HCT116 (cell line): Measurements from ENCODE around the gene CDK18. TPM values are rescaled to one million over a fixed set of nuclear protein-coding genes. Genes with fewer than 3 reads are reported as not detected.

ENCODE experiments used
- ATAC-seq: fragments of 200-7000 bp; cut with Tn5 transposase; 2 replicates; pipeline ENCODE4 v1.9.1; 2020; ENCODE audit warnings: mild to moderate bottlenecking, moderate library complexity
- BruUV-seq: library from RNA; stranded (reverse); fragments of 400-500 nt; replicated peaks from 2 replicates; lab custom pipeline; 2021; lab: Mats Ljungman, UMichigan
- CTCF ChIA-PET: fragments of 300-600 bp; sonication (Branson Sonifier 250); formaldehyde crosslinking; loops from one replicate; lab custom pipeline; 2021; ENCODE audit warnings: antibody characterized with exemption; lab: Charles Lee
- POLR2A ChIA-PET: fragments of 300-600, 350-600 bp; sonication (Branson Sonifier 250); formaldehyde crosslinking; loops from one replicate; lab custom pipeline; 2021; ENCODE audit warnings: antibody characterized with exemption; lab: Charles Lee
- RAD21 ChIA-PET, 2 experiments: fragments of 300-600 bp; sonication (Branson Sonifier 250); formaldehyde crosslinking; loops; one replicate each; lab custom pipeline; 2023; ENCODE audit warnings: low total read pairs in 2 of 2; ENCODE audit not compliant: uncharacterized antibody in 2 of 2, unreplicated experiment in 2 of 2, low non-redundant PET in 1 of 2; lab: Charles Lee
- DNase-seq: peaks from one replicate; pipeline ENCODE4 v3.0.0-alpha.2; 2010; ENCODE audit warnings: low read depth, low spot score
- H2AFZ ChIP-seq: fragments of 200-600 bp; shearing (Covaris generic), sonication (generic); 2 replicates; pipeline ENCODE4 v1.6.1; 2017; ENCODE audit warnings: low read depth, mixed run types, mixed read lengths, antibody characterized with exemption, low read length; ENCODE audit not compliant: poor library complexity, severe bottlenecking
- H3K27ac ChIP-seq: 2 replicates; pipeline ENCODE4 v1.5.1; 2012; ENCODE audit warnings: low read depth, low read length
- H3K27me3 ChIP-seq: fragments of 200-600 bp; sonication (generic); 2 replicates; pipeline ENCODE4 v1.6.1; 2016; ENCODE audit warnings: mixed run types, low read length, mixed read lengths; ENCODE audit not compliant: insufficient read depth
- H3K36me3 ChIP-seq, 2 experiments: fragments of 200-500 bp in 1 of 2; fragments of 200-600 bp in 1 of 2; sonication (Bioruptor generic) in 1 of 2; sonication (generic) in 1 of 2; 2 replicates each; pipeline versions ENCODE4 v1.5.1 to v1.6.1; 2014 to 2016; ENCODE audit warnings: low read length in 2 of 2, inconsistent platforms in 1 of 2, mixed read lengths in 1 of 2, mixed run types in 1 of 2; ENCODE audit not compliant: insufficient read depth in 2 of 2, control insufficient read depth in 1 of 2
- H3K4me1 ChIP-seq, 2 experiments: fragments of 200-600 bp in 1 of 2; sonication (generic) in 1 of 2; 2 replicates each; pipeline versions ENCODE4 v1.5.1 to v1.6.1; 2012 to 2017; ENCODE audit warnings: low read length in 2 of 2, inconsistent platforms in 1 of 2, mild to moderate bottlenecking in 1 of 2, mixed read lengths in 1 of 2, mixed run types in 1 of 2, moderate library complexity in 1 of 2; ENCODE audit not compliant: insufficient read depth in 2 of 2, control insufficient read depth in 1 of 2
- H3K4me2 ChIP-seq: fragments of 200-600 bp; sonication (generic); 2 replicates; pipeline ENCODE4 v1.6.1; 2017; ENCODE audit warnings: mixed run types, low read length, mixed read lengths
- H3K4me3 ChIP-seq, 2 experiments: fragments of 200-600 bp in 1 of 2; sonication (generic) in 1 of 2; replicated peaks in 1 of 2; 2 replicates each; pipeline ENCODE4 v1.5.1; 2011 to 2016; ENCODE audit warnings: low read length in 2 of 2, control low read depth in 1 of 2, low read depth in 1 of 2, mild to moderate bottlenecking in 1 of 2, mixed read lengths in 1 of 2, mixed run types in 1 of 2
- H3K79me2 ChIP-seq: fragments of 200-600 bp; sonication (generic); 2 replicates; pipeline ENCODE4 v1.6.1; 2017; ENCODE audit warnings: mild to moderate bottlenecking, mixed run types, low read length, moderate library complexity, mixed read lengths; ENCODE audit not compliant: insufficient read depth
- H3K9ac ChIP-seq: fragments of 200-600 bp; sonication (generic); 2 replicates; pipeline ENCODE4 v1.6.1; 2016; ENCODE audit warnings: low read length, mixed read lengths
- H3K9me2 ChIP-seq: fragments of 200-600 bp; sonication (generic), shearing (Covaris generic); 2 replicates; pipeline ENCODE4 v1.6.1; 2017; ENCODE audit warnings: mixed run types, mild to moderate bottlenecking, moderate library complexity; ENCODE audit not compliant: insufficient read depth
- H3K9me3 ChIP-seq, 2 experiments: fragments of 200-500 bp in 1 of 2; fragments of 200-600 bp in 1 of 2; sonication (Bioruptor generic) in 1 of 2; sonication (generic) in 1 of 2; 2 replicates each; pipeline ENCODE4 v1.6.1; 2014 to 2017; ENCODE audit warnings: low read length in 2 of 2, mixed read lengths in 2 of 2, inconsistent platforms in 1 of 2, low read depth in 1 of 2, mild to moderate bottlenecking in 1 of 2, mixed run types in 1 of 2, moderate library complexity in 1 of 2; ENCODE audit not compliant: control insufficient read depth in 1 of 2, insufficient read depth in 1 of 2
- H4K20me1 ChIP-seq: fragments of 200-600 bp; sonication (generic), shearing (Covaris generic); 2 replicates; pipeline ENCODE4 v1.6.1; 2017; ENCODE audit warnings: mixed run types, mild to moderate bottlenecking, moderate library complexity; ENCODE audit not compliant: insufficient read depth
- CBX3 ChIP-seq: IDR thresholded peaks from 2 replicates; pipeline ENCODE4 v1.6.1; 2012; ENCODE audit warnings: low read depth
- EZH2phosphoT487 ChIP-seq: fragments of 200-600 bp; IDR thresholded peaks from 2 replicates; pipeline ENCODE4 v1.6.1; 2018; ENCODE audit warnings: antibody characterized with exemption, borderline replicate concordance
- SIN3A ChIP-seq: IDR thresholded peaks from 2 replicates; pipeline ENCODE4 v1.6.1; 2012; ENCODE audit warnings: low read depth
- SRF ChIP-seq: IDR thresholded peaks from 2 replicates; pipeline ENCODE4 v1.6.1; 2012; ENCODE audit warnings: low read depth
- TCF7L2 ChIP-seq: IDR thresholded peaks from 2 replicates; pipeline ENCODE4 v1.7.0; 2011; ENCODE audit warnings: borderline replicate concordance, inconsistent platforms; ENCODE audit not compliant: insufficient read depth, insufficient read length; ENCODE audit errors: extremely low read depth
- YY1 ChIP-seq: IDR thresholded peaks from 2 replicates; pipeline ENCODE4 v1.6.1; 2011; ENCODE audit warnings: low read length, low read depth, moderate library complexity, mild to moderate bottlenecking; ENCODE audit not compliant: insufficient replicate concordance; ENCODE audit errors: extremely low read depth
- ZFX ChIP-seq: fragments of 450-650 bp; IDR thresholded peaks from 2 replicates; pipeline ENCODE4 v1.6.1; 2017
- intact Hi-C: fragments of 100-400 bp; cut with micrococcal nuclease; formaldehyde crosslinking; loops from 2 replicates; pipeline ENCODE4 v1.10.0; 2022
- total RNA-seq: library from RNA; stranded (reverse); gene quantifications from one replicate; pipeline ENCODE4 v1.2.1, GENCODE V29; 2021; ENCODE audit not compliant: unreplicated experiment
- TF ChIP-seq, protein P1 (sequence below): IDR thresholded peaks from 2 replicates; pipeline ENCODE4 v1.6.1; 2011; ENCODE audit warnings: mild to moderate bottlenecking, low read length, moderate library complexity; ENCODE audit not compliant: insufficient replicate concordance; ENCODE audit errors: extremely low read depth
- TF ChIP-seq, protein P2 (sequence below): IDR thresholded peaks from 2 replicates; pipeline ENCODE4 v1.6.1; 2012
- TF ChIP-seq, protein P3 (sequence below), 3 experiments: fragments of 200-600 bp in 1 of 3; sonication (generic) in 1 of 3; IDR thresholded peaks in 2 of 3; conservative IDR thresholded peaks in 1 of 3; 2 replicates each; pipeline ENCODE4 v1.5.1; 2012 to 2017; ENCODE audit warnings: low read depth in 2 of 3, low read length in 2 of 3, antibody characterized with exemption in 1 of 3, borderline replicate concordance in 1 of 3, control low read depth in 1 of 3, mild to moderate bottlenecking in 1 of 3, mixed read lengths in 1 of 3, mixed run types in 1 of 3, moderate library complexity in 1 of 3; ENCODE audit not compliant: insufficient read depth in 1 of 3
- TF ChIP-seq, protein P4 (sequence below): IDR thresholded peaks from 2 replicates; pipeline ENCODE4 v1.6.1; 2012; ENCODE audit warnings: low read depth

The CDK18 gene
- total RNA-seq, 1 experiment from 2014 or later: 32.0 TPM

DNA sequence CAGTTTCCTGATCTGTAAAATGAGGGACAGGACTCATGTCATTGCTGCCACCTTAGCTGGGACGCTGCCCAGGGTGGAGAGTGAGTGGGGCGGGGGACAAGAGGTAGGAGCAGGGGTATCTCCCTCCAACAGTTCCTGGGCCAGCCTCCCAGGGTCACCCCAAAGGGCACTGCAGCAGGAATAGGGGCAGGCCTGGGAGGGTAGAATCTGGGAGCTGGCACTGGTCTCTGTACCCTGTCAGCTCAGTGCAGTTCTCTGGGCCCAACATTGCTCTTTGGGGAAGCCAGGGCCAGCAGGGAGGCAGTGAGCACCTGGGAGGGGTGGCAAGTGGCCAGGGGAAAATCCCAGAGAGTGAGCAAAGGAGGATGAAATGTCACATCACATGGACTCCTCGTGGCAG lies 71.5 kb downstream of the CDK18 start (continued):
- TF ChIP-seq, protein P1, sequence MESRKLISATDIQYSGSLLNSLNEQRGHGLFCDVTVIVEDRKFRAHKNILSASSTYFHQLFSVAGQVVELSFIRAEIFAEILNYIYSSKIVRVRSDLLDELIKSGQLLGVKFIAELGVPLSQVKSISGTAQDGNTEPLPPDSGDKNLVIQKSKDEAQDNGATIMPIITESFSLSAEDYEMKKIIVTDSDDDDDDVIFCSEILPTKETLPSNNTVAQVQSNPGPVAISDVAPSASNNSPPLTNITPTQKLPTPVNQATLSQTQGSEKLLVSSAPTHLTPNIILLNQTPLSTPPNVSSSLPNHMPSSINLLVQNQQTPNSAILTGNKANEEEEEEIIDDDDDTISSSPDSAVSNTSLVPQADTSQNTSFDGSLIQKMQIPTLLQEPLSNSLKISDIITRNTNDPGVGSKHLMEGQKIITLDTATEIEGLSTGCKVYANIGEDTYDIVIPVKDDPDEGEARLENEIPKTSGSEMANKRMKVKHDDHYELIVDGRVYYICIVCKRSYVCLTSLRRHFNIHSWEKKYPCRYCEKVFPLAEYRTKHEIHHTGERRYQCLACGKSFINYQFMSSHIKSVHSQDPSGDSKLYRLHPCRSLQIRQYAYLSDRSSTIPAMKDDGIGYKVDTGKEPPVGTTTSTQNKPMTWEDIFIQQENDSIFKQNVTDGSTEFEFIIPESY: no peak
- TF ChIP-seq SRF (no peak), ZFX (no peak)

DNA sequence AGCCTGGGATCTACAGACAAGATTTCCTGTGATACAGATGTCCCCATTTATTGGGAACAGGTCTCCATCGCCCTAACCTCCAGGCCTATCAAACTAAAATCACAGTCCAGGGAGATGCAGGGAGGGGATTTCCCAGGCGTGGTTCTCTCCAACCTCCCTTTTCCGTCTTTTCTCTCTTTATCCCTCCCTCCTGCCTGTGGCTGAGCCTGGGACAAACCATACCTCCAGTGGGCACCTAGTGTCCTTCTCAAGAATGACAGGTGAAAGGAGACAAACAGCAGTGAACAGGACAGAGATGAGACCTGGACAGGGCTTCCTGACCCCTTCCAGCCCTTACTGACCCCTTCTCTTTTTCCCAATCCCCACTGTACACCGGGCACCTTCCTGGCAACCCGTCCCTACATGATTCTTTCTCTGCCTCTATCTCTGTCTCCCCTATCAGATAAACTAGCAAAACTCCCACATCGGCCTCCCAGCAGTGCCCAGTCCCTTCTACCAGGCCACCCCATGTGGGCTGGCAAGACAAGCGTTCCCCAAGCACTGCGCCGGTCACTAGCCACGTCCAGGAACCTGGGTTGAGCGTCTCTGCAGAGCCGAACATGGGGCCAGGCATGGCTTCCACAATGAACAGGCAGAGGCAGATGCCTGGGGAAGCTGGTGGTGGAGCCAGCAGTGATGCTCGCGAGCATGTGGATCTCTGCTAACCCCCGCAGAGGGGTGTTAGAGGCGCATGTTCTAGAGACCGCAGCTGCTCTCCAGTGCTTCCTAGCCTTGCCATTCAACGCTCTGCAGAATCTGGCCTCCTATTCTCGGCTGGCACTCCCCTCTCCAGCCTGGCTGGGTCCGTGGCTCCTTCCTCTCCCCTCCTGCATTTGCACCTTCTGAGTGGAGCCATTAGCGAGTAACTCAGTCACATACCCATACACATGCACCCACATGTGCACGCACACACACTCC lies 72.6 kb downstream of the CDK18 start:
- H3K4me2 ChIP-seq: no peak overlapping the region
- H3K9me3 ChIP-seq: no peaks in the 10 kb centered on the region
- ChIA-PET RAD21 (no interaction called here), CTCF (no interaction called here)
- H3K27ac ChIP-seq: no peak overlapping the region
- intact Hi-C loops: no loop called here
- DNase-seq: no peak
- ATAC-seq: peak; percentile 64
- H3K27me3 ChIP-seq: peaks cover 11% of the 10 kb centered on the region; the same call in 1 of the 2 replicates
- H2AFZ ChIP-seq: no peak overlapping the region
- no peaks in the 10 kb centered on the region for H3K79me2 ChIP-seq
- no TSS peak for BruUV-seq
- H3K9ac ChIP-seq: no peak overlapping the region
- H4K20me1 ChIP-seq: no peaks in the 10 kb centered on the region
- H3K9me2 ChIP-seq: no peaks in the 10 kb centered on the region
- H3K4me3 ChIP-seq: no peak overlapping the region
- no peaks in the 10 kb centered on the region for H3K36me3 ChIP-seq
- TF ChIP-seq CBX3 (no peak), TCF7L2 (no peak), YY1 (no peak), ZFX (no peak), SIN3A (no peak), EZH2phosphoT487 (no peak)
- TF ChIP-seq, protein P2, sequence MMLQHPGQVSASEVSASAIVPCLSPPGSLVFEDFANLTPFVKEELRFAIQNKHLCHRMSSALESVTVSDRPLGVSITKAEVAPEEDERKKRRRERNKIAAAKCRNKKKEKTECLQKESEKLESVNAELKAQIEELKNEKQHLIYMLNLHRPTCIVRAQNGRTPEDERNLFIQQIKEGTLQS: no peak
- TF ChIP-seq, protein P3, sequence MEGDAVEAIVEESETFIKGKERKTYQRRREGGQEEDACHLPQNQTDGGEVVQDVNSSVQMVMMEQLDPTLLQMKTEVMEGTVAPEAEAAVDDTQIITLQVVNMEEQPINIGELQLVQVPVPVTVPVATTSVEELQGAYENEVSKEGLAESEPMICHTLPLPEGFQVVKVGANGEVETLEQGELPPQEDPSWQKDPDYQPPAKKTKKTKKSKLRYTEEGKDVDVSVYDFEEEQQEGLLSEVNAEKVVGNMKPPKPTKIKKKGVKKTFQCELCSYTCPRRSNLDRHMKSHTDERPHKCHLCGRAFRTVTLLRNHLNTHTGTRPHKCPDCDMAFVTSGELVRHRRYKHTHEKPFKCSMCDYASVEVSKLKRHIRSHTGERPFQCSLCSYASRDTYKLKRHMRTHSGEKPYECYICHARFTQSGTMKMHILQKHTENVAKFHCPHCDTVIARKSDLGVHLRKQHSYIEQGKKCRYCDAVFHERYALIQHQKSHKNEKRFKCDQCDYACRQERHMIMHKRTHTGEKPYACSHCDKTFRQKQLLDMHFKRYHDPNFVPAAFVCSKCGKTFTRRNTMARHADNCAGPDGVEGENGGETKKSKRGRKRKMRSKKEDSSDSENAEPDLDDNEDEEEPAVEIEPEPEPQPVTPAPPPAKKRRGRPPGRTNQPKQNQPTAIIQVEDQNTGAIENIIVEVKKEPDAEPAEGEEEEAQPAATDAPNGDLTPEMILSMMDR (IDR thresholded peaks at IDR 0.05 in 2 of 3, conservative IDR thresholded peaks at IDR 0.05 in 1 of 3; ENCODE audit: borderline replicate concordance in 1 of 3, insufficient read depth in 1 of 3, low read depth in 2 of 3, low read length in 2 of 3): no peak; a peak in 1 of 6 replicates
- TF ChIP-seq, protein P4, sequence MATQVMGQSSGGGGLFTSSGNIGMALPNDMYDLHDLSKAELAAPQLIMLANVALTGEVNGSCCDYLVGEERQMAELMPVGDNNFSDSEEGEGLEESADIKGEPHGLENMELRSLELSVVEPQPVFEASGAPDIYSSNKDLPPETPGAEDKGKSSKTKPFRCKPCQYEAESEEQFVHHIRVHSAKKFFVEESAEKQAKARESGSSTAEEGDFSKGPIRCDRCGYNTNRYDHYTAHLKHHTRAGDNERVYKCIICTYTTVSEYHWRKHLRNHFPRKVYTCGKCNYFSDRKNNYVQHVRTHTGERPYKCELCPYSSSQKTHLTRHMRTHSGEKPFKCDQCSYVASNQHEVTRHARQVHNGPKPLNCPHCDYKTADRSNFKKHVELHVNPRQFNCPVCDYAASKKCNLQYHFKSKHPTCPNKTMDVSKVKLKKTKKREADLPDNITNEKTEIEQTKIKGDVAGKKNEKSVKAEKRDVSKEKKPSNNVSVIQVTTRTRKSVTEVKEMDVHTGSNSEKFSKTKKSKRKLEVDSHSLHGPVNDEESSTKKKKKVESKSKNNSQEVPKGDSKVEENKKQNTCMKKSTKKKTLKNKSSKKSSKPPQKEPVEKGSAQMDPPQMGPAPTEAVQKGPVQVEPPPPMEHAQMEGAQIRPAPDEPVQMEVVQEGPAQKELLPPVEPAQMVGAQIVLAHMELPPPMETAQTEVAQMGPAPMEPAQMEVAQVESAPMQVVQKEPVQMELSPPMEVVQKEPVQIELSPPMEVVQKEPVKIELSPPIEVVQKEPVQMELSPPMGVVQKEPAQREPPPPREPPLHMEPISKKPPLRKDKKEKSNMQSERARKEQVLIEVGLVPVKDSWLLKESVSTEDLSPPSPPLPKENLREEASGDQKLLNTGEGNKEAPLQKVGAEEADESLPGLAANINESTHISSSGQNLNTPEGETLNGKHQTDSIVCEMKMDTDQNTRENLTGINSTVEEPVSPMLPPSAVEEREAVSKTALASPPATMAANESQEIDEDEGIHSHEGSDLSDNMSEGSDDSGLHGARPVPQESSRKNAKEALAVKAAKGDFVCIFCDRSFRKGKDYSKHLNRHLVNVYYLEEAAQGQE: no peak
- TF ChIP-seq, all 23 proteins: peak for 0
- H3K4me1 ChIP-seq: no peaks in the 10 kb centered on the region
- POLR2A ChIA-PET: interaction anchor here (0.6 kb wide), 1 partner anchor 52 kb away, joined by 3 read pairs; no protein-coding TSS in a partner anchor
